H1 (cell line): ENCODE measurements around the gene FLT4. TPM values are rescaled to one million over a fixed set of nuclear protein-coding genes. Genes with fewer than 3 reads are reported as not detected.

Source experiments
- KDM1A ChIP-seq: fragments of 200-600, 300-600 bp; sonication (generic); IDR thresholded peaks from 2 replicates; pipeline ENCODE4 v1.7.1; 2016; ENCODE audit warnings: mild to moderate bottlenecking, low read length, borderline replicate concordance
- MAFK ChIP-seq: IDR thresholded peaks from 2 replicates; pipeline ENCODE4 v1.6.1; 2012; ENCODE audit warnings: low read depth, mild to moderate bottlenecking, improper control_type of control experiment, low read length
- RFX5 ChIP-seq: IDR thresholded peaks from 2 replicates; pipeline ENCODE4 v1.6.1; 2011; ENCODE audit warnings: low read depth, low read length, improper control_type of control experiment, borderline replicate concordance
- USF2 ChIP-seq: IDR thresholded peaks from 2 replicates; pipeline ENCODE4 v1.6.1; 2011; ENCODE audit warnings: low read length, improper control_type of control experiment
- polyA plus RNA-seq, 7 experiments: library from polyadenylated mRNA; depleted of rRNA in 3 of 7; stranded (reverse) in 5 of 7; unstranded in 2 of 7; fragments of >200 nt in 5 of 7; fragments of 200-250 nt in 2 of 7; gene quantifications; 1 replicate in 5 of 7; 2 replicates in 1 of 7; 4 replicates in 1 of 7; pipeline versions ENCODE4 v1.2.1 to v1.2.3, GENCODE V29; 2011 to 2013; ENCODE audit warnings: missing spikeins in 2 of 7, mixed read lengths in 2 of 7
- total RNA-seq: library from RNA; stranded (reverse); fragmentation: NEBNext Ultra II Directional; extraction: Animal tissue kit (Norgen Biotek cat#: 25700); gene quantifications from 2 replicates; pipeline ENCODE4 v1.2.1, GENCODE V29; 2021

FLT4 gene
- total and polyA plus RNA-seq, 2 of the 8 experiments (the other 6 are each of a cell fraction or from before 2014, with no cell fraction given), result 6.5 to 7.7 TPM

GRCh38 chr5:180563994-180564393, 85.4 kb downstream of the FLT4 start (continued):
- TF ChIP-seq USF2, result no peak
- no peak for TF ChIP-seq MAFK
- no peak for TF ChIP-seq RFX5
- no peak for TF ChIP-seq KDM1A
